ACHN (cell line): Measurements from ENCODE around the gene NDRG4.

Experiments used
- DNase-seq: peaks from one replicate; pipeline ENCODE4 v3.0.0-alpha.2; 2015
- in situ Hi-C: cut with HindIII; loops from 2 replicates; pipeline ENCODE4 v1.10.0; 2017; ENCODE audit warnings: low sequenced_read_pairs, low pct_ligation_motif_present, low pct_unique_long_range_greater_than_20kb

Gene NDRG4

DNA sequence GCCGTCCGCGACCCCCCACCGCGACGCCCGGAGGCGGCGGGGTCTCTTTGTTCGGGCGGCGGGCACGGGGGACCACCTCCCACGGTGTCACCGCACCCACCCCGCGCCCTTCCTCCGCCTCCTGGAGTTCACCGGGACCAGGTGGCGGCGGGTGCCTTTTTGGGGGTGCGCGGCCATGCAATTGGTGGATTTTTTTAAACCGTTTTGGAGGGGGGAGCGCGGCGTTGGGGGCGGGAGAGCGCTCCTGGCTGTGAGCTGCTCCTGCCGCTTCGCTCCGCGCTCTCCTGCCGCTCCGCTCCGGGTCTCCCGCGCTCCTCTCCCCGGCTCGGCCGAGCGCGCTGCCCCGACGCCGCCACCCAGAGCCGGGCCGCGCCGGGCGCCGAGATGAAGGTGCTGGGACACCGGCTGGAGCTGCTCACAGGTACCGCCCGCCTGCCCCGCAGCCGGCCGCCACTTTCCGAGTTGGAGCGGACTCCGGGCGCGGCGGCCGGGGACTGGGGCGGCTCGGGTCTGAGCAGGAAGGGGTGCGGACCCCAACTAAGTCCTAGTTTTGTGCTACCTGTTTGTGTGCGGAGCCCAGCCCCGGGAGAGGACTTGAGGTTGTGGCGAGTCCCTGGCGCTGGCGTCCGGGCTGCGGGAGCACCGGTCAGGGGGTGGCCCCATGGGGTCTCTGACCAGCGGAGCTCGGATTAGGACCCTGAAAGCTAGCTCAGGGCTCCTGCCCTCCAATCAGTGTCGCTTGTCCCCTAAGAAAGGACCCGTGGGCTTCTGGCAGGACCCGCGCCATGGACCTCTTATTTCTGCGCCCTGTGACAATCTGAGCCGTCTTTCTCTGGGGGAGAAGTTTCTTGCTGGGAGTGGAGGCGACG lies 35.7 kb upstream of the NDRG4 start:
- no peak for DNase-seq
- in situ Hi-C loops = no loop called here

DNA sequence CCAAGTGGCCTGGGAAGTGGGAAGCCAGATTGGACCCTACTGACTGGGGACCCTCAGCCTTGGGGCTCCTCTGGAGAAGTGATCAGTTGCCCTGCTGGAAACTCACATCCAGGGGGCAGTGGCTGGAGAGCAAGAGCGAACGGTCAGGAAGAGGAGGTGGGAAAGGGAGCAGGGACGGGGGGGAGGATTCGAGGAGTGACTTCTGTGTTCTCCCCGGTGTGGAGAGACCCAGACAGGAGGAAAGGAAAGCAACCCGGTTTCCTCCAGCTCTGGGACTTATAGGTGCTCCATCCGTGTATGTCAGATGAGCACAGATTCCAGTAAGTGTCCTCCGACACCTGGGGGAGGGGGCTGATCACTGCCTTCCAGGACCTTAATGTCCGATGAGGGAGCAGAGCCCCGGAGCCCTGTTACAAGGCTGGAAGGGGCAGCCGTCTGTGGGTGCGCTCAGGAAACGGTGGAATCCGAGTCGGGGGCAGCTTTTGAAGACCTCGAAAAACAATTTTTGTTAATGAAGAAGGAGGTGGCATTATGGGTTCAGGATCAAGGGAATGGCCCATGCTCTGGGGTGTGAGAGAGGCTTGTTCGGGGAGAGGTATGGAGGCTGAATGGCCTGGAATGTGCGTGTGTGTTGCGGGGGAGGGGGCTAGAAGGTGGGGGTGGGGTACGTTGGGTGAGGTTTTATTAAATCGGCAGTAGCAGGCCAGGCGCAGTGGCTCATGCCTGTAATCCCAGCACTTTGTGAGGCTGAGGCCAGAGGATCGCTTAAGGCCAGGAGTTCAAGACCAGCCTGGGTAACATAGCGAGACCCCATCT lies 34.8 kb upstream of the NDRG4 start:
- DNase-seq = peak; percentile 38
- in situ Hi-C loops = no loop called here

GRCh38 chr16:58465817-58466216 lies 34.1 kb upstream of the NDRG4 start:
- in situ Hi-C loops = no loop called here

DNA sequence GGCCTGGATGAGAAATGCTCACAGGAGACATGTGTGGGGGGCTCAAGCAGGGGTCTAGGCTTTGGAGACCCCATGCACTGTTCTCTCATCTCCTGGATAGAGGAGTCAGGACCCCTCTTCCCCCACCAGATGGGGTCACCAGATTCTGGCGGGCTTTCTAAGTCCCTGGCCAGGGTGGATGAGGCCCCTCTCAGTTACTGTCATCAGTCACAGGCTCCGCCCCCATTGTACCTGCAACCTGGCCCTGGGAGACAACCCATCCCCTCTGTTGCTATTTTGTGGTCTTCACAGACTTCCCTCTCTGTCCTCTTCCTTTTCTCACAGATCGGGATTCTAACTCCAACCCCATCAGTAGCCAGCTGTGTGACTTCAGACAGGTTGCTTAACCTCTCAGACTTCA lies 33.5 kb upstream of the NDRG4 start:
- no peak for DNase-seq

More at GRCh38 chr16:58465817-58466216, 34.1 kb upstream of the NDRG4 start:
- DNase-seq = no peak

DNA sequence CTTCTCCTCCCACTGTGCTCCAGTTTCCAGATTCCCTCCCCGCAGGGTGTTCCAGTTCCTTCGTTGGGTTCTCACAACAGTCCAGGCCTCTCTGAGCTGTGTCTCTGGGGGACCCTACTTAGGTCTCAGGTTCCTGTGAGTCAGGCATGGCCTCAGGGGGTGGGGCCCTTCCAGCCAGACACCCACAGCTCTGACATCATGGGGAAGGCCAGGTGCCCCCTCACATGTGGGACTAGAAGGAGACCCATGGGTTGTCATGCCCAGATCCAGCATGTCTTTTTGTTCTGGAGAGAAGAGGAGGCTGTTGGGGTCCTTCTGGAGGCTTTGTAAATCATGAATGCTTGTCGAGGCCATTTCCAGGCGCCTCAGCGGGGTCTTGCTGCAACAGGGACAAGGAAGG lies 32.0 kb upstream of the NDRG4 start:
- DNase-seq = no peak
- in situ Hi-C loops = no loop called here

More for the DNA sequence above, 33.5 kb upstream of the NDRG4 start:
- in situ Hi-C loops = no loop called here

DNA sequence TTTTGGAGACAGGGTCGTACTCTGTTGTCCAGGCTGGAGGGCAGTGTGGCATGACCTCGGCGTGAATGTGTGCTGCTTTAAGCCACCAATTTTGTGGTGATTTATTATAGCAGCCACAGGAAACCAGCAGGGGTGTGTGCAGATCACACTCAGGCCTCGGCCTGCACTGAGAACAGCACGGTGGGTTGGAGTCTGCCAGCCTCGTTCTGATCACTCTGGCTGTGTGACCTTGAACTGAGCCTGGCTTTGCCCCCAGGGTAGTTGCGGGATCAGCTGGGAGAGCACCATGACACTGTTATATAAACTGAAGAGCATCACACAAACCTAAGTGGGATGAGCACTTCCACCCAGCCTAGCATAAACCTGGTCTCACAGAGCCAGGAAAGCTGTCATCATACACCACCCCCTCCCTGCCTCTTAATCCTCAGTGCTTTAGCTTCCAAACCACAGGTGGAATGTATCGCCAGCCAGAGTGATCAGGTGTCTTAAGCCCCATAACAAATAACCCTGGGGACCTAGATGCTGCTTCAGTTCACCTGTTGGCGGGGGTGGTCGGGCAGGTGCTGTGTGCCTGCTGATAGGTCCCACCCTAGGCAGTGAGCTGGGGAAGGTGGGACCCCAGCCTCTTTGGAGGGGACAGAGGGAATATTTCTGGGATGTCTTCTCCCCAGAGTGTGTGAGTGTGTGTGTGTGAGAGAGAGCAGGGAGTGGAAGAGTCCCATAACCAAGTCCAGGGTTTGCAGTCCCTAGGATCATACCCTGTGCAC lies 28.6 kb upstream of the NDRG4 start:
- DNase-seq = no peak

GRCh38 chr16:58472266-58472665 lies 27.7 kb upstream of the NDRG4 start:
- in situ Hi-C loops = no loop called here
- no peak for DNase-seq

More for the DNA sequence above, 28.6 kb upstream of the NDRG4 start:
- in situ Hi-C loops = no loop called here

GRCh38 chr16:58472827-58473226 lies 27.1 kb upstream of the NDRG4 start:
- no peak for DNase-seq
- in situ Hi-C loops = no loop called here

- in situ Hi-C loops = no loop called here
- DNase-seq = no peak
These were observed 25.6 kb upstream of the NDRG4 start for GRCh38 chr16:58474296-58474695.

GRCh38 chr16:58475091-58475619 lies 24.8 kb upstream of the NDRG4 start:
- no peak for DNase-seq
- in situ Hi-C loops = no loop called here

GRCh38 chr16:58476791-58477190 lies 23.2 kb upstream of the NDRG4 start:
- in situ Hi-C loops = no loop called here
- DNase-seq = no peak

- in situ Hi-C loops = no loop called here
- DNase-seq = no peak
These were observed 21.5 kb upstream of the NDRG4 start for GRCh38 chr16:58478427-58478826.

DNA sequence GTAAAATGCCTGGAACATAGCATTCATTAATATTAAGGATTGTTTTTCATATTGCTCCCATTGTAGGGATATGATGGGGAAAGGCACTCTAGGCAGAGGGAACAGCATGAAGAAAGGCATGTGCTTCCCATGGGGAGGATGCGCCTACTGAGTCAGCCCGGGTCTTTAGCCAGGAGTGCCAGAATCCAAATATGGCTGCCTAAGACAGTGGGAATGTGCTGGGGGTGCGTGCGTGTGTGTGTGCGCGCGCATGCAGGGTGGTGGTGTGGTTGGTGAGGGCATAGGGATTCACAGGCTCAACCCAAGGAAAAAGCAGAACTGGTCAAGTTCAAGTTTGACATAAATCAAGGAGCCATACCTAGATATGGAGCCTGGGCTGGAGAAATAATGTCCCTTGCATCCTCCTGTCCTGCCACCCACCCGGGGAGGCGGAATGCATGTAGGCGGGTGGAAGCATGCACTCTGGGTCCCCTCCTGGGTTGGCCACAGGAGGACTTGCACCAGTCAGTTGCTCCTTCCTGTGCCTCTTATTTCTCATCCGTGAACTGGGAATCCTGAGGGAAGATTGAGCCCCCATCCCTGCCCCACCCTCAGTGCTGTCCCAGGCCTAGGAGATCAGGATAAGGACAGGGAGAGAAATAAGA lies 18.6 kb upstream of the NDRG4 start:
- in situ Hi-C loops = no loop called here
- DNase-seq = no peak

DNA sequence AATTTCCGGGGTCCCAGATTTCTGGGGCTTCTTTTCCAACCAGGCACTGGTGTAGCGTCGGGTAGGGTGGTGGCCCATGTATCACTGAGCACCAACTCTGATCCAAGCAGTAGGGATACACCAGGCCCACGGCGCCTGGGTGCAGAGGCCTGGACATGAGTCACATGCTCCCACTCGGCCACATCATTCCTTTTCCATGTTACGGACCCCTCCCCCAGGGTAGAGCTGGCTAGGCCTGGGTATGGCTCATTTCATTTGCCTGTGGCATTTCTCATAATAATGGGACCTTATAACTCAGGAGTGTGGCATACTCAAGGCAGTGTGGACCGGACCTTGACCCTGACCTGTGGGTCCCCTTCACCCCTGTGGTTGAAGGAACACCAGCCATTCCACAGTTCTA lies 18.0 kb upstream of the NDRG4 start:
- in situ Hi-C loops = no loop called here
- DNase-seq = no peak

- DNase-seq = no peak
- in situ Hi-C loops = no loop called here
These were observed 14.6 kb upstream of the NDRG4 start for GRCh38 chr16:58485184-58485887.

DNA sequence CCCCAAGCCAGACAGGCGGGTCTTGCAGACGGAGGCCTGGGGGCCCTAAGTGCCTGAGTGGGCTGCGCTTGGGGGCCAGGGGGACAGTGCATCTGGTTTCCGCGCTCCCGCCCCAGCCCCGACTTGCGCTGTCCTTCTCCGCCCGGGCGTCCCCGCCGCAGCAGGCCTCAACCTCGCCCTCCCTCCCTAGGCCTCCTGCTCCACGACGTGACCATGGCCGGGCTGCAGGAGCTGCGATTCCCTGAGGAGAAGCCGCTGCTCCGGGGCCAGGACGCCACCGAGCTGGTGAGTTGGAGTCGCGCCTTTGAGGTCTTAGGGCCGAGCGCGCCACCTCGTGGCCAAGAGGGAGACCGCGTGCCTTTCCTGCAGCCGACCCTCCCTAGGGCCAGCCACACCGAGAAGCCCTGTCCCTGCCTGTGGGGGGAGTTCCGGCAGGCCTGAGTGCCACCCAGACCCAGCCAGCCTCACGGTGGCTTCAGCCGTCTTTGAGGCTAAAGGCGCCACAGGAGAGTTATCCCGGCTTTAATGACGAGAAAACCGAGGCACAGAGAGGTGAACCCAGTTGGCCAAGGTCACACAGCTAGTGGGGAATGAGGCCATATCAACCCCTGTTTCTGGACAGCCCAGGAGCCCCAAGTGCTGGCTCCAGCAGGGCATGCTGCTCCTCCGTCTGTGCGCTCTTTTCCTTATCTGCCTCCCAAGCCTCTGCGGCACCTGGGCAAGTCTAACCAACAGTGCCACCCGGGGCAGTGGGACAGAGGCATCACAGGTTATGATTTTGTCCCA lies 12.2 kb upstream of the NDRG4 start:
- peak; percentile 82 for DNase-seq
- in situ Hi-C loops = no loop called here

GRCh38 chr16:58488531-58488930 lies 11.4 kb upstream of the NDRG4 start:
- in situ Hi-C loops = no loop called here
- no peak for DNase-seq
